ENCODE results near the gene MSANTD1.

MSANTD1 gene

GRCh38 chr4:3304831-3305609, 56.1 kb downstream of the MSANTD1 start:
- no peak for DNase-seq

- no peak for DNase-seq
Observed at GRCh38 chr4:3305610-3306371, 56.8 kb downstream of the MSANTD1 start.
